Natural killer cell (primary cell): Measurements from ENCODE around the gene ZACN. TPM values are rescaled to one million over a fixed set of nuclear protein-coding genes. Genes with fewer than 3 reads are reported as not detected.

Source experiments
- ATAC-seq, 3 donors: fragments of 150-1000 bp in 2 of 3; fragments of 200-7000 bp in 1 of 3; cut with Tn5 transposase; 1 replicate in 1 of 3; 2 replicates in 2 of 3; pipeline ENCODE4 v1.10.0; 2021; ENCODE audit warnings: mild to moderate bottlenecking in 2 of 3, moderate library complexity in 2 of 3
- DNase-seq, 2 donors: peaks; one replicate each; pipeline versions ENCODE4 v3.0.0 to v3.0.0-alpha.2; 2013 to 2021; ENCODE audit warnings: mixed read lengths in 1 of 2
- H3K27ac ChIP-seq: one replicate; pipeline ENCODE4 v1.5.1; 2013; ENCODE audit warnings: mild to moderate bottlenecking, low read length
- H3K27me3 ChIP-seq: one replicate; pipeline ENCODE4 v1.6.1; 2013; ENCODE audit warnings: low read length; ENCODE audit not compliant: control insufficient read depth, insufficient read depth
- H3K36me3 ChIP-seq: one replicate; pipeline ENCODE4 v1.6.1; 2013; ENCODE audit warnings: low read length; ENCODE audit not compliant: control insufficient read depth, insufficient read depth
- H3K4me1 ChIP-seq: one replicate; pipeline ENCODE4 v1.6.1; 2013; ENCODE audit warnings: low read length; ENCODE audit not compliant: control insufficient read depth, insufficient read depth
- H3K4me3 ChIP-seq: one replicate; pipeline ENCODE4 v1.5.1; 2013; ENCODE audit warnings: low read length
- H3K9me3 ChIP-seq: one replicate; pipeline ENCODE4 v1.6.1; 2013; ENCODE audit warnings: low read length; ENCODE audit not compliant: control insufficient read depth, insufficient read depth
- H3K27ac Mint-ChIP-seq, 2 donors: one replicate each; pipeline ENCODE4 v1.8.0; 2022; ENCODE audit warnings: mild to moderate bottlenecking in 2 of 2, mixed read lengths in 2 of 2, moderate library complexity in 1 of 2
- H3K27me3 Mint-ChIP-seq, 2 donors: one replicate each; pipeline ENCODE4 v1.8.0; 2022; ENCODE audit warnings: low read depth in 2 of 2, mixed read lengths in 2 of 2
- H3K36me3 Mint-ChIP-seq: one replicate; pipeline ENCODE4 v1.8.0; 2022; ENCODE audit warnings: mixed read lengths
- H3K4me1 Mint-ChIP-seq, 2 donors: one replicate each; pipeline ENCODE4 v1.8.0; 2022; ENCODE audit warnings: mixed read lengths in 2 of 2
- H3K4me3 Mint-ChIP-seq: one replicate; pipeline ENCODE4 v1.8.0; 2022; ENCODE audit warnings: mild to moderate bottlenecking, moderate library complexity, mixed read lengths
- H3K9me3 Mint-ChIP-seq, 2 donors: one replicate each; pipeline ENCODE4 v1.8.0; 2022; ENCODE audit warnings: mixed read lengths in 2 of 2
- CTCF ChIP-seq: fragments of 200-600 bp; IDR thresholded peaks from one replicate; pipeline ENCODE4 v1.8.0; 2022; ENCODE audit warnings: antibody characterized with exemption
- WGBS: methylation state at CpG from one replicate; pipeline ENCODE4 v1.1.7; 2013; ENCODE audit warnings: missing lambda C conversion rate; ENCODE audit not compliant: insufficient coverage; 5-methylcytosine and 5-hydroxymethylcytosine counted together
- intact Hi-C: fragments of 100-400 bp; cut with micrococcal nuclease; formaldehyde crosslinking; loops from one replicate; pipeline ENCODE4 v1.14.2; 2022
- total RNA-seq, 4 donors: library from RNA; stranded (reverse); fragments of 120-200 nt in 1 of 4; gene quantifications; one replicate each; pipeline versions ENCODE4 v1.2.3 to v1.2.4, GENCODE V29; 2013 to 2022

Gene ZACN
- total RNA-seq, 3 donors from 2014 or later (not counting 1 experiment from before 2014, with no cell fraction given) = 0.28 to 0.80 (median 0.50) TPM

GRCh38 chr17:76051561-76051960 lies 27.4 kb upstream of the ZACN start:
- H3K27me3 ChIP-seq = no peaks in the 10 kb centered on the region
- H3K9me3 ChIP-seq = no peaks in the 10 kb centered on the region
- Mint-ChIP-seq H3K9me3 (no peaks in the 10 kb centered on the region), H3K36me3 (peaks cover 35% of the 10 kb centered on the region), H3K27ac (peak overlapping the region in 1 of 2 donors; percentile 22), H3K4me1 (peaks cover 0 to 15% of the 10 kb centered on the region in 2 donors), H3K4me3 (no peak overlapping the region), H3K27me3 (no peaks in the 10 kb centered on the region)
- 95% methylated on average over 4 of the region's 6 CpGs for WGBS
- H3K4me3 ChIP-seq = no peak overlapping the region
- no peaks in the 10 kb centered on the region for H3K4me1 ChIP-seq
- H3K36me3 ChIP-seq = peaks cover 76% of the 10 kb centered on the region
- no peak overlapping the region for H3K27ac ChIP-seq
- no peak for TF ChIP-seq CTCF
- ATAC-seq = no peak
- intact Hi-C loops = no loop called here
- no peak for DNase-seq

- H3K4me1 Mint-ChIP-seq = peaks cover 0 to 15% of the 10 kb centered on the region in 2 donors
- Histone ChIP-seq H3K4me1 (no peaks in the 10 kb centered on the region), H3K9me3 (no peaks in the 10 kb centered on the region), H3K4me3 (no peak overlapping the region), H3K27ac (no peak overlapping the region), H3K36me3 (peaks cover 79% of the 10 kb centered on the region), H3K27me3 (no peaks in the 10 kb centered on the region)
- TF ChIP-seq CTCF = no peak
- no peak overlapping the region for H3K4me3 Mint-ChIP-seq
- no peaks in the 10 kb centered on the region for H3K27me3 Mint-ChIP-seq
- WGBS = 94% methylated on average over 15 of the region's 17 CpGs
- DNase-seq (no peak), ATAC-seq (no peak)
- intact Hi-C loops = no loop called here
- no peaks in the 10 kb centered on the region for H3K9me3 Mint-ChIP-seq
- no peak overlapping the region for H3K27ac Mint-ChIP-seq
- peaks cover 27% of the 10 kb centered on the region for H3K36me3 Mint-ChIP-seq
These were observed 25.5 kb upstream of the ZACN start for GRCh38 chr17:76053246-76054111.

- ATAC-seq (no peak), DNase-seq (no peak)
- Mint-ChIP-seq H3K27ac (no peak overlapping the region), H3K27me3 (no peaks in the 10 kb centered on the region), H3K4me1 (peaks cover 0 to 14% of the 10 kb centered on the region in 2 donors), H3K36me3 (peaks cover 27% of the 10 kb centered on the region), H3K4me3 (no peak overlapping the region), H3K9me3 (no peaks in the 10 kb centered on the region)
- Histone ChIP-seq H3K9me3 (no peaks in the 10 kb centered on the region), H3K4me1 (no peaks in the 10 kb centered on the region), H3K27me3 (no peaks in the 10 kb centered on the region), H3K36me3 (peaks cover 80% of the 10 kb centered on the region), H3K4me3 (no peak overlapping the region), H3K27ac (no peak overlapping the region)
- intact Hi-C loops = no loop called here
- WGBS = 97% methylated on average over 4 of the region's 4 CpGs
- TF ChIP-seq CTCF = no peak
These were observed 24.9 kb upstream of the ZACN start for GRCh38 chr17:76054112-76054476.
